Right lobe of liver (tissue), 6 donors: ENCODE data around the gene IFRD2. TPM values are rescaled to one million over a fixed set of nuclear protein-coding genes. Genes with fewer than 3 reads are reported as not detected.
A peak's percentile ranks its signal among the peaks of the same experiment; 100 is the strongest.

Source experiments
- ATAC-seq, 4 donors: fragments of 200-7000 bp; cut with Tn5 transposase; one replicate each; pipeline ENCODE4 v1.9.1; 2020; ENCODE audit warnings: mild to moderate bottlenecking in 4 of 4, moderate library complexity in 4 of 4
- DNase-seq, 3 donors: peaks; one replicate each; pipeline ENCODE4 v3.0.0-alpha.2; 2020
- H3K27ac ChIP-seq, 3 donors: fragments of 200-600 bp; one replicate each; pipeline ENCODE4 v1.8.0; 2022
- H3K27me3 ChIP-seq, 2 donors: fragments of 200-600 bp; one replicate each; pipeline ENCODE4 v1.8.0; 2022
- H3K36me3 ChIP-seq, 4 donors: fragments of 200-600 bp; sonication (generic) in 1 of 4; one replicate each; pipeline versions ENCODE4 v1.5.1 to v1.8.0; 2017 to 2022; ENCODE audit warnings: control low read depth in 1 of 4
- H3K4me1 ChIP-seq, 4 donors: fragments of 200-600 bp; sonication (generic) in 1 of 4; one replicate each; pipeline versions ENCODE4 v1.5.1 to v1.8.0; 2017 to 2022; ENCODE audit warnings: control low read depth in 1 of 4
- H3K4me3 ChIP-seq, 3 donors: fragments of 200-600 bp; one replicate each; pipeline ENCODE4 v1.8.0; 2022
- H3K9me3 ChIP-seq, 4 donors: fragments of 200-600 bp; sonication (generic) in 1 of 4; one replicate each; pipeline versions ENCODE4 v1.5.1 to v1.8.0; 2017 to 2022; ENCODE audit warnings: control low read depth in 1 of 4
- POLR2A ChIP-seq: fragments of 450-650 bp; IDR thresholded peaks from one replicate; pipeline ENCODE4 v1.6.1; 2017; ENCODE audit warnings: antibody characterized with exemption, mild to moderate bottlenecking
- WGBS: methylation state at CpG from one replicate; pipeline ENCODE4 v1.1.6; 2018; ENCODE audit warnings: low coverage, low lambda C conversion rate; ENCODE audit not compliant: insufficient coverage; ENCODE audit errors: missing lambda C conversion rate; 5-methylcytosine and 5-hydroxymethylcytosine counted together
- intact Hi-C, 2 donors: fragments of 100-400 bp; cut with DNase I; formaldehyde crosslinking; loops; one replicate each; pipeline versions ENCODE4 v1.11.2 to v1.14.1; 2022
- total RNA-seq, 6 experiments: library from RNA; depleted of rRNA in 2 of 6; stranded (reverse); fragments of >200 nt in 2 of 6; fragmentation: NEBNext Ultra II Directional in 3 of 6; extraction: Animal tissue kit (Norgen Biotek cat#: 25700) in 3 of 6; gene quantifications; one replicate each; pipeline versions ENCODE4 v1.1.0 to v1.2.4, GENCODE V29; 2016 to 2023
- TF ChIP-seq, protein P1 (sequence below), 4 donors: fragments of 200-600 bp in 3 of 4; fragments of 450-650 bp in 1 of 4; IDR thresholded peaks; one replicate each; pipeline versions ENCODE4 v1.5.1 to v1.8.0; 2016 to 2022; ENCODE audit warnings: antibody characterized with exemption in 4 of 4, mild to moderate bottlenecking in 2 of 4
- donor health status: DM: no; HTN: yes; CAD: no.
- donor health status: DM: no; HTN: no; CAD: no.
- donor health status: DM: no; HTN: no; CAD: no.
- donor health status: DM: no; HTN: yes; CAD: no.
- donor health status: DM: no; HTN: yes; CAD: no.

Gene IFRD2
- total RNA-seq, 6 experiments from 2014 or later: 40.8 to 71.0 (median 56.3) TPM

DNA sequence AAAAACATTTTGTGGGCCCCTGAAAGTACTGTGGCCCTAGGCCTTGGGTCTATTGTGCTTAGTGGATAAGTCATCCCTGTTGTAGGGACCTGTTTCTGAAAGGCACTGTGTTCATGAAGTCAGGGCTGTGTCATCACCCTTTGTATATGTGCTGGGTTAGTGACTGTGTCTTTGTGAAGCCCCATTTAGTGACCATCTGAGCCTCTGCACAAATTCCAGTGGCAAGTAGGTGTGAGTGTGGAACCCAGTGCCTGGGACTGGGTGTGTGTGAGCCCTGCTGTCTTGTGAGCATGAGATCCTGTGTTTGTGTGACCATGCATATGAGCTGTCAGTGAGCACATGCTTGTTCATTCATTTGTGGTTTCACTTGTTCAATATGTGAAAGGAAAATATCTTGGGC is 12.4 kb upstream of the IFRD2 start:
- no peak for ATAC-seq
- no peaks in the 10 kb centered on the region for H3K9me3 ChIP-seq
- no peak for TF ChIP-seq POLR2A
- TF ChIP-seq, protein P1, sequence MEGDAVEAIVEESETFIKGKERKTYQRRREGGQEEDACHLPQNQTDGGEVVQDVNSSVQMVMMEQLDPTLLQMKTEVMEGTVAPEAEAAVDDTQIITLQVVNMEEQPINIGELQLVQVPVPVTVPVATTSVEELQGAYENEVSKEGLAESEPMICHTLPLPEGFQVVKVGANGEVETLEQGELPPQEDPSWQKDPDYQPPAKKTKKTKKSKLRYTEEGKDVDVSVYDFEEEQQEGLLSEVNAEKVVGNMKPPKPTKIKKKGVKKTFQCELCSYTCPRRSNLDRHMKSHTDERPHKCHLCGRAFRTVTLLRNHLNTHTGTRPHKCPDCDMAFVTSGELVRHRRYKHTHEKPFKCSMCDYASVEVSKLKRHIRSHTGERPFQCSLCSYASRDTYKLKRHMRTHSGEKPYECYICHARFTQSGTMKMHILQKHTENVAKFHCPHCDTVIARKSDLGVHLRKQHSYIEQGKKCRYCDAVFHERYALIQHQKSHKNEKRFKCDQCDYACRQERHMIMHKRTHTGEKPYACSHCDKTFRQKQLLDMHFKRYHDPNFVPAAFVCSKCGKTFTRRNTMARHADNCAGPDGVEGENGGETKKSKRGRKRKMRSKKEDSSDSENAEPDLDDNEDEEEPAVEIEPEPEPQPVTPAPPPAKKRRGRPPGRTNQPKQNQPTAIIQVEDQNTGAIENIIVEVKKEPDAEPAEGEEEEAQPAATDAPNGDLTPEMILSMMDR (IDR thresholded peaks at IDR 0.05): no peak
- intact Hi-C loops: no loop called here
- H3K27ac ChIP-seq: no peak overlapping the region
- no peak for DNase-seq
- H3K4me1 ChIP-seq: peaks cover 0 to 26% (median 14%) of the 10 kb centered on the region in 4 donors
- H3K36me3 ChIP-seq: no peaks in the 10 kb centered on the region
- H3K27me3 ChIP-seq: no peaks in the 10 kb centered on the region
- no peak overlapping the region for H3K4me3 ChIP-seq

DNA sequence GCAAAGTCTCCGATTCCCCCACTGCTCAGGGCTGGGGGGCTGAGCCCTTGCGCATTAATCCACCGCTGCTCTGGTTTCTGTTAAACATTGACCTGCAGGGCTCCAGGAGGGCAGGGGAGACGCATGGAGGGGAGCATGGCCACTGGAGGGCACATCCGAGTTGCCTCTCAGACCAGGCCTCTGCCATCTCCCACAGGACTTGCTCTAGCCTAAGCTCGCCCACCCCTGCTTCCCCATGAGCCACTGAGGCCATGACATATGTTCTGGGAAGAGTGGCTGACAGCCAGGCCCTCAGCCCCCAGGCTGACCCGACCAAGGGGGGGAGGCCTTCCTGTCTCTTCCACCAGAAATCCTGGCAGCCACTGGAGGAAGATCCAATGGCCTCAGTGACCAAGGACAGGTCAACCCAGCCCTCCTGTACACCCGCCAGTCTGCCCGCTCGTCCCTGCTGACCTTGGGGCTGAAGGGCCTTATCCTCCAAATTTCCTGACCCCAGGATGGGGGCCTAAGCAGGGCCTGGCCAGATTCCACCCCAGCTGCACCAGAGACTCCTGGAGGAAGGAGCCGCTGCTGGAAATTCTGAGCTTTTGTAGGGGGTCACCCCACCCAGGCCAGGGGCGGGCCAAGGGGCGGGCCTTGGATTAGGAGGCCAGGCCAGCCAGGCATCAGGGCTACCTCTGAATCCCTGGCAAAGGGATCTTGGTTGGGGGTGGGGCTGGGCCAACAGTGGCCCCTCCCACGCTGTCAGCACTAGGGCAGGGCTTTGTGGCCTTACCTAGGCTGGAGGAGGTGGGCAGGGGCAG is 11.0 kb upstream of the IFRD2 start, which contains the start of gene HYAL1:
HYAL1 (minus strand) TSS at position 562 of the 803 bp plus-strand sequence. CDS start 618 bp downstream, outside the sequence.
- Histone ChIP-seq H3K9me3 (no peaks in the 10 kb centered on the region), H3K36me3 (no peaks in the 10 kb centered on the region), H3K4me3 (peak within 1 kb of the TSS; percentile 58 to 77 (median 59)), H3K4me1 (peaks cover 0 to 26% (median 14%) of the 10 kb centered on the region in 4 donors), H3K27me3 (no peaks in the 10 kb centered on the region), H3K27ac (peak within 1 kb of the TSS; percentile 86 to 96 (median 88))
- peak; percentile 75 for TF ChIP-seq POLR2A
- TF ChIP-seq, protein P1 (IDR thresholded peaks at IDR 0.05): peak; percentile 28 to 42 (median 34)
- WGBS: 9% methylated on average over 5 of the region's 14 CpGs
- peak; percentile 55 to 73 (median 64) for ATAC-seq
- intact Hi-C loops: no loop called here
- peak; percentile 93 to 96 (median 96) for DNase-seq

DNA sequence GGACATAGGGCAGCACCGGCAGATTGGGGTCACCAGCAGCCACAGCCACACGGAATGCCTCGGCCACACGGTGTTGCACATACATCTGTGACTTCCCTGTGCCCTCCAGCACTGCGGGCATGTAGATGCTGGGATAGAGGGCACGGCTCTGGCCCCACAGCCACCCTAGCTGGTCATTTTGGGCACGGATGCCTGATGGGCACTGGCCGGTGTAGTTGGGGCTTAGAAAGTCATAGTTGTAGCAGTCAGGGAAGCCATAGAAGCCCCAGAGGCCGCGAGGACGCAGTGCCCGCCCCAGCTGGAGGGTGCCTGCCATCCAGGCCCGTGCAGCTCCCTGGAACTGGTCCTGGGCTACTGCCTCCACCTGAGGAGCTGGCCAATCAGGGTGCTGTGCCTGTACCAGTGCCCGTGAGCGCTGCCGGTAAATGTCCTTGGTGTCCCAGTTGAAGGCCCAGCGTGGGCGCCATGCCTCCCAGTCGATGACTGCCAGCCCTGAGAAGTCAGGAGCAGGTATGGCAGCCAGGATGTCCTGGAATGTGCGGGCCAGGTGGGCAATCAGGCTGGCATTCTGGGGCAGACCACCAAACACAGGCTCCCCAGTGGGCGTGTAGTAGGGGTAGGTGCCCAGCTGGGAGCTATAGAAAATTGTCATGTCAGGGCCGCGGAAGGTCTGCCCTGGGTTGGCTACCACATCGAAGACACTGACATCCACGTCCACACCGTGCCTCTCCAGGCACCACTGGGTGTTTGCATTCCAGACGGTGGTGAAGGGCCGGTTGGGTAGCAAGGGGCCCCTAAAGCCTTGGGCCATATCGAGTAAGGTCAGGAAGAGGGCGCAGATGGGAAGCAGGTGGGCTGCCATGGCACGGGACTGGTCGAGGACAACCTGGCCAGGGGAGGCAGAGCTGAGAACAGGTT is 10.1 kb upstream of the IFRD2 start:
- TF ChIP-seq POLR2A: peak; percentile 79
- TF ChIP-seq, protein P1 (IDR thresholded peaks at IDR 0.05): no peak
- ATAC-seq (peak; percentile 4 to 35 (median 20)), DNase-seq (peak; percentile 79 to 93 (median 92))
- H3K4me3 ChIP-seq: peak overlapping the region; percentile 58 to 77 (median 59)
- 13% methylated on average over 6 of the region's 32 CpGs for WGBS
- H3K9me3 ChIP-seq: no peaks in the 10 kb centered on the region
- no peaks in the 10 kb centered on the region for H3K36me3 ChIP-seq
- peak overlapping the region; percentile 86 to 96 (median 88) for H3K27ac ChIP-seq
- intact Hi-C loops: no loop called here
- H3K27me3 ChIP-seq: no peaks in the 10 kb centered on the region
- peaks cover 0 to 26% (median 14%) of the 10 kb centered on the region in 4 donors for H3K4me1 ChIP-seq

DNA sequence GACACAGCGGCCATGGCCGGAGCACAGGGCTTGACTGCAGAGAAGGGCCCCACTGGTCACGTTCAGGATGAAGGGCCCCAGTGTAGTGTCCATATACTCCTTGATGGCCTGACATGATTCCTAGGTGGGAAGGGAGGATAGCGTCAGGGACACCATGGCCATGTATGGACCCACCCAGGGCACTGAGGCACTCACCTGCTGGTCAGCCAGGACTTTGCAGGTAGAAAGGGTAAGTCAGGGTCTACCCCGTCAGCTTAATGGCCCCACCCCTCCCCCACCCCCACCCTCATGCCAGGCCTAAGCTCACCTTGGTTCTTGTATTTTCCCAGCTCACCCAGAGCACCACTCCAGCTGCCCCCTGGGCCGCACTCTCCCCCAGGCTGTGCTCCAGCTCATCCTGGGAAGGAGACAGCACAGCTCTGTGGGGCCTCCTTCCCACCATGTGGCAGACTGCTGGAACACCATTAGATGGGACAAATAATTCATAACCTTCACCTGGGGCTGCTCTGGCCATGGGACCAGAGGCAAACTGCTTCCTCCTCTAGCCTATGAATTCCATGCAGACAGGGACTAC is 8.5 kb upstream of the IFRD2 start:
- H3K4me1 ChIP-seq: peaks cover 0 to 26% (median 14%) of the 10 kb centered on the region in 4 donors
- H3K27me3 ChIP-seq: no peaks in the 10 kb centered on the region
- TF ChIP-seq, protein P1 (IDR thresholded peaks at IDR 0.05): no peak
- TF ChIP-seq POLR2A: no peak
- no peak for DNase-seq
- ATAC-seq: no peak
- intact Hi-C loops: no loop called here
- H3K9me3 ChIP-seq: no peaks in the 10 kb centered on the region
- WGBS: 33% methylated on average over 1 of the region's 6 CpGs
- peak overlapping the region in 2 of 3 donors; percentile 59 to 77 for H3K4me3 ChIP-seq
- peak overlapping the region; percentile 78 to 96 (median 86) for H3K27ac ChIP-seq
- H3K36me3 ChIP-seq: no peaks in the 10 kb centered on the region
